SU-DHL-6 (cell line): ENCODE data around the gene DHRS12.

Experiments
- EZH2phosphoT487 ChIP-seq: fragments of 200-600 bp; sonication (generic), shearing (Covaris generic); conservative IDR thresholded peaks from 2 replicates; pipeline ENCODE4 v1.6.1; 2018; ENCODE audit warnings: mild to moderate bottlenecking, antibody characterized with exemption, low read length, moderate library complexity, mixed read lengths
- TF ChIP-seq, protein P1 (sequence below): fragments of 200-600 bp; sonication (generic); IDR thresholded peaks from one replicate; pipeline ENCODE4 v1.5.1; 2017; ENCODE audit warnings: antibody characterized with exemption, mild to moderate bottlenecking, low read length, moderate library complexity; ENCODE audit not compliant: insufficient read depth, poor library complexity, severe bottlenecking

- TF ChIP-seq, protein P1, sequence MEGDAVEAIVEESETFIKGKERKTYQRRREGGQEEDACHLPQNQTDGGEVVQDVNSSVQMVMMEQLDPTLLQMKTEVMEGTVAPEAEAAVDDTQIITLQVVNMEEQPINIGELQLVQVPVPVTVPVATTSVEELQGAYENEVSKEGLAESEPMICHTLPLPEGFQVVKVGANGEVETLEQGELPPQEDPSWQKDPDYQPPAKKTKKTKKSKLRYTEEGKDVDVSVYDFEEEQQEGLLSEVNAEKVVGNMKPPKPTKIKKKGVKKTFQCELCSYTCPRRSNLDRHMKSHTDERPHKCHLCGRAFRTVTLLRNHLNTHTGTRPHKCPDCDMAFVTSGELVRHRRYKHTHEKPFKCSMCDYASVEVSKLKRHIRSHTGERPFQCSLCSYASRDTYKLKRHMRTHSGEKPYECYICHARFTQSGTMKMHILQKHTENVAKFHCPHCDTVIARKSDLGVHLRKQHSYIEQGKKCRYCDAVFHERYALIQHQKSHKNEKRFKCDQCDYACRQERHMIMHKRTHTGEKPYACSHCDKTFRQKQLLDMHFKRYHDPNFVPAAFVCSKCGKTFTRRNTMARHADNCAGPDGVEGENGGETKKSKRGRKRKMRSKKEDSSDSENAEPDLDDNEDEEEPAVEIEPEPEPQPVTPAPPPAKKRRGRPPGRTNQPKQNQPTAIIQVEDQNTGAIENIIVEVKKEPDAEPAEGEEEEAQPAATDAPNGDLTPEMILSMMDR = no peak
- TF ChIP-seq EZH2phosphoT487 = no peak
Observed at GRCh38 chr13:51727634-51728274, 76.2 kb downstream of the DHRS12 start.
